Measurements from ENCODE around the gene CLCN1. TPM values are rescaled to one million over a fixed set of nuclear protein-coding genes. Genes with fewer than 3 reads are reported as not detected.

Gene CLCN1
- total RNA-seq, 1 experiment from 2014 or later = not detected

GRCh38 chr7:143331179-143331801 is 15.4 kb downstream of the CLCN1 start:
- DNase-seq (ENCODE audit: low read depth) = peak; percentile 90

DNA sequence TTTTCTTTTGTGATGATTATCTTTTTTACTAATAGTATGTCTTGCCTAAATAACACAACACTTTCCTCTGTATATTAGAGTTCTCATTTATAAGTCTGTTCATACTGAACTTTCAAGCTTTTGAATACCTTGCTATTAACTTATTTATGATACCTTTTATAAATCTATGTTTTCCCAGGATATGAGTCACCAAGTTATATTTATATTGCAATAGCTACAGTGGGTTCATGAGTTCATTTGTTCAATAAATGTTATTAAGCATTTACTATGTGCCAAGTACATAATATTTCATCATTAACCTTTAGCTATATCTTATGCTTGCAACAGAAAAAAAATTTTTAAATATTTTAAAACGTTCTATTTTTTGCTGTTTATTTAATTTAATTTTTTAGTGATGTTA is 18.3 kb downstream of the CLCN1 start:
- no peak for DNase-seq (ENCODE audit: low read depth)

DNA sequence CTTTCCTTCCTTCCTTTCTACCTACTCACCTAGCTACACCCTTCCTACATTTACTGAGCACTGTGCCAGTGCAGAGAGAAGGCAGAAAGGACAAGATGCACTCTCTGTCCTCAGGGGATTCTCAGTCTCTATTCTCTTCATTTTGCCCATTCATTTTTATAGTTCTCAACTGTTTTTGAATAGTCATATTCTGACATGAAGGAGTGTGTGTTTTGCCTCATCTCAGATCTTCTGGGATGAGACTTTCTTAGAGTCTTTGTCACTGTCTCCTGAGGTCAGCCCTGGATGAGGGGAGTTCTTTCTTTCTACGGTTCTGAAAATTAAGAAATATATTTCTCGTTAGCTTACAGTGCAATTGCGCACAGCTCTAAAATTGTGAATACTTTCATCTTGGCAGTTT is 21.3 kb downstream of the CLCN1 start:
- DNase-seq (ENCODE audit: low read depth) = no peak

GRCh38 chr7:143341842-143342241 is 25.9 kb downstream of the CLCN1 start:
- no peak for DNase-seq (ENCODE audit: low read depth)

DNA sequence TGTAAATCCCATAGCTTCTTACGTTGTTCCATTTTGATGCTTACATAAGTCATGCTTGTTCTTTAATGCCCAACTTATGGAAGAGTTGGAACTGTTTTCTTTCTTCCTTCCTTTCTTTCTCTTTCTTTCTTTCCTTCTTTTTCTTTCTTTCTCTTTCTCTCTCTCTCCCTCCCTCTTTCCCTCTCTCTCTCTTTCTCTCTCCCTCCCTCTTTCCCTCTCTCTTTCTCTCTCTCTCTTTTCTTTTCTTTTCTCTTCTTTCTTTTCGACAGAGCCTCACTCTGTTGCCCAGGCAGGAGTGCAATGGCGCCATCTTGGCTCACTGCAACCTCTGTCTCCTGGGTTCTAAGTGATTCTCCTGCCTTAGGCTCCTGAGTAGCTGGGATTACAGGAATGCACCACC is 27.7 kb downstream of the CLCN1 start:
- no peak for DNase-seq (ENCODE audit: low read depth)

DNA sequence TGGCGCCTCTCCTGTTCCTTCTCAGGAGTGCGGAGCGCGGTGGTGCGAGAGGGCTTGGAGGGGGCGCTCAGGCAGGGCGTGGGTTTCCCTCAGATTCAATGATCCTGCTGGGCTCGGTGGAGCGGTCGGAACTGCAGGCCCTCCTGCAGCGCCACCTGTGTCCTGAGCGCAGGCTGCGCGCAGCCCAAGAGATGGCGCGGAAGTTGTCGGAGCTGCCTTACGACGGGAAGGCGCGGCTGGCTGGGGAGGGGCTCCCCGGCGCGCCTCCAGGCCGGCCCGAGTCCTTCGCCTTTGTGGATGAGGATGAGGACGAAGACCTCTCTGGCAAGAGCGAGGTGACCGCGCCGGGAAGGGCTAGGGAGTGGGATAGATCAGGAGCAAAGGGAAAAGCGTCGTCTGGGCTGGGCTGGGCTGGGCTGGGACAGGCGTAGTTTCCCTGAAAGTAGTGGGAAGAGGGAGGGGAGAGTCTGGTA is 29.6 kb downstream of the CLCN1 start:
- no peak for DNase-seq (ENCODE audit: low read depth)

DNA sequence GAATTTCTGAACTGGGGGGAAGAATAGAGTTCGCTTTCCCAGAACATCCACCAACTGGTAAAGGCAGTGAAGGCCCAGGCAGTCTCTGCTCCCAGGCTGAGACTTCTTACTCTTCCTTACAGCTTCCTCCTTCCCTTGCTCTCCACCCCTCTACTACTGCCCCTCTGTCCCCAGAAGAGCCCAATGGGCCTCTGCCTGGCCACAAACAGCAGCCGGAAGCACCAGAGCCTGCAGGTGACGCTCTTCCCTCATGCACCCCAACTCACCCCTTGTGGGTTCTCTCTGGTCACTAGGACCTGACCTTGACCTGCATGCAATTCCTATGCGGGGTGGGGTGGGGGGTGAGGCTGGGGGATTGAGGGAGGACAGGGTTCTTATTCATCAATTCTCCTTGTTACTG is 30.1 kb downstream of the CLCN1 start:
- DNase-seq (ENCODE audit: low read depth) = no peak

DNA sequence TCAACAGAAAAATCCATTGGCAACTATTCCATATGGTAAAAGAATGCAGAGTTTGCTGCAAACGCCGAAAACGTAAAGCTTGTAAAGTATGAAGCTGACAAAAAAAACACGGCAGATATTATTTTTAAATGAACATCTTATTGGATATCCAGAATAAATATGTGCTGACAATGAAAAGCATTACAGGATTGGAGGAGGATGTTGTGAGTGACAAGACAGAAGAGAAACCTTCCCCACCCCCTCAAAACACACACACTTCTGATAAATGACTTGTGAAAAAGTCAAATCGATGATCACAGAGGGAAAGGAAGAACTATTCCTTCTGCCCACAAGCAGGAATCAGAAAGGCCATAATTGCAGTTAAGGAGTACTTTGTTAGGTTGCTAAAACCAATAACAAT is 32.0 kb downstream of the CLCN1 start:
- no peak for DNase-seq (ENCODE audit: low read depth)

DNA sequence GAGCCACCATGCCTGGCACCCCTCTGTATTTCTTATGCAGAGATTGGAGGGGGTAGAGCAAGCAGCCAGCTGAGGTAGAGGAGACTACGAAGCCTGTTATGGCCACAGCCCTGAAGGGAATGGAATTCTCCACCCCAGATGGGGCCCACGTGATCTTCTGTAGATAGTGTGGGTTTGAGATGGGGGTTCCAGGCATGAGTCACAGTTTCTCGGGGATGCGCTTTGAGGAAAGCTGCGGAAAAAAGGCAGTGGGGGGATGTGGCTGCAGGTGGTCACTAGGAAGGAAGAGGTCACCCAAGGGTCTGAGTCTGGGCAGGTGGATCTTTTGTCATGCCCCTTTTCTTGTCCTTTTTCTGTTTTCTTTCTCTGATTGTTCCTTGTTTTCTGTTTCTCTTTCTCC is 35.1 kb downstream of the CLCN1 start:
- no peak for DNase-seq (ENCODE audit: low read depth)

- no peak for DNase-seq (ENCODE audit: low read depth)
Measured at GRCh38 chr7:143351574-143351973, 35.7 kb downstream of the CLCN1 start.

- no peak for DNase-seq (ENCODE audit: low read depth)
Measured at GRCh38 chr7:143352531-143353002, 36.7 kb downstream of the CLCN1 start.

DNA sequence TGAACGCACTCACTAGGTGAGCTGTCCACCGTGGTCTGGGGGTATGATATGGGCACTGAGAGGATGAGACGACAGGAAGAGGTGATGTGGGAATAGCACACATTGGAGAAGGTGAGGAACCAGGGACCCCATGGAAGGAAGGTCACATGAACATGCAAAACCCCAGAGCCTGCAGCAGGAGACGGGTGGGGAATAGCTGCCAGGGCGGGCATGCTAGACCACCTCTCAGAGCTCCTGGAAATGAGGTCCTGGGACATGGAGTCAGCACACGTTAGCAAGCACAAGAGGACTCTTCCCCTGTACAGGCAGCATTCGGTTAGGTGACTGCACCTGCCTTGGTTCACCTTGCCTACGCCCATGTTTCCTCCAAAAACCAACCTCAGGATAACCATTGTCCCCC is 38.5 kb downstream of the CLCN1 start:
- DNase-seq (ENCODE audit: low read depth) = no peak

GRCh38 chr7:143354965-143355364 is 39.1 kb downstream of the CLCN1 start:
- DNase-seq (ENCODE audit: low read depth) = no peak

- no peak for DNase-seq (ENCODE audit: low read depth)
Measured at GRCh38 chr7:143355450-143356385, 39.8 kb downstream of the CLCN1 start.

- no peak for DNase-seq (ENCODE audit: low read depth)
Measured at GRCh38 chr7:143356414-143357050, 40.6 kb downstream of the CLCN1 start.

DNA sequence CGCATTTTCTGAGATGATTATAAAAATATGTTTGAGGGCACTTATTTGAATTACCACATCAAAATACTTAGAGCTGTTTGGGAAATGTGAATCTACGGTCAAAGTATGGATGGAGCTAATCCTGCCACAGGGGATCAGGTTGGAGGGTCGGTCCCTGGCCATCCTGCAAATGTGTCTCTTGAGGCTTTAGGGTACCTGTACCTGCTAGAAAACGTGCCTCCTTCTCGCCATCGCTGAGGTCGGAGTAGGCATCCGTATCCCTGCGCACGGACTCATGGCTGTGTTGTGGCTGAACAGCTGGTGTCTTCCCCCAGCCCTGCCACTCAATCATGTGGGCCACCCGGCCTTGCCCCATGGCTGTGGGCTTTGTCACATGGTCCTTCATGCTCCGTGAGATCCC is 42.7 kb downstream of the CLCN1 start:
- no peak for DNase-seq (ENCODE audit: low read depth)

DNA sequence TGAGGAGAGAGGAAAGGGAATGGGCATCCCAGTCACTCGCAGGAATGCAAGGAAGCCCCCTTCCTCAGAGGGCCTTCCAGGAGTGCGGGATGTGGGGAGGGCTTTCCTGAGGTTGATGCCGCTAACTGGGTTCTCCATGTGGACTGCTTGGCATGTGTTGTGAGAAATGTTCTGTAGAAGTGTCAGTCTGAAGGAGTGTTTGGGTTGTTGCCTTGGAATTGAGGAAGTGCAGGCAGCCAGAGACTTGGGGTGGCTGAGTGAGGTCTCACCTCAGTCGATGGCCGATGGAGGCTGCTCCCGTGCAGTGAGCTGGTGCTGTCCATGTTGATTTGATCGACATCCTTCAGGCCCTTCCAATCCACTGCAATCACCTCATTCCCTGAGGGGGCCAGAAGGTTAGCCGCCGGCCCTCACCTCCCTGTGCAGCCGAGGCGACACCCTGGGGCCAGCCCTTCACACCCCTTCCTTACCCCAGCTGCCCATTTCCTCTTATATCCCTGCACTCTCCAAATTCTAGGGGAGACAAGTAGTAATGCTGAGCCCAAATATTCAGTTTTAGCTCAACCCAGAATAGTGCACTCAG is 44.0 kb downstream of the CLCN1 start:
- no peak for DNase-seq (ENCODE audit: low read depth)

GRCh38 chr7:143360788-143361551 is 45.1 kb downstream of the CLCN1 start:
- DNase-seq (ENCODE audit: low read depth) = no peak

GRCh38 chr7:143361552-143362130 is 45.7 kb downstream of the CLCN1 start:
- DNase-seq (ENCODE audit: low read depth) = no peak

DNA sequence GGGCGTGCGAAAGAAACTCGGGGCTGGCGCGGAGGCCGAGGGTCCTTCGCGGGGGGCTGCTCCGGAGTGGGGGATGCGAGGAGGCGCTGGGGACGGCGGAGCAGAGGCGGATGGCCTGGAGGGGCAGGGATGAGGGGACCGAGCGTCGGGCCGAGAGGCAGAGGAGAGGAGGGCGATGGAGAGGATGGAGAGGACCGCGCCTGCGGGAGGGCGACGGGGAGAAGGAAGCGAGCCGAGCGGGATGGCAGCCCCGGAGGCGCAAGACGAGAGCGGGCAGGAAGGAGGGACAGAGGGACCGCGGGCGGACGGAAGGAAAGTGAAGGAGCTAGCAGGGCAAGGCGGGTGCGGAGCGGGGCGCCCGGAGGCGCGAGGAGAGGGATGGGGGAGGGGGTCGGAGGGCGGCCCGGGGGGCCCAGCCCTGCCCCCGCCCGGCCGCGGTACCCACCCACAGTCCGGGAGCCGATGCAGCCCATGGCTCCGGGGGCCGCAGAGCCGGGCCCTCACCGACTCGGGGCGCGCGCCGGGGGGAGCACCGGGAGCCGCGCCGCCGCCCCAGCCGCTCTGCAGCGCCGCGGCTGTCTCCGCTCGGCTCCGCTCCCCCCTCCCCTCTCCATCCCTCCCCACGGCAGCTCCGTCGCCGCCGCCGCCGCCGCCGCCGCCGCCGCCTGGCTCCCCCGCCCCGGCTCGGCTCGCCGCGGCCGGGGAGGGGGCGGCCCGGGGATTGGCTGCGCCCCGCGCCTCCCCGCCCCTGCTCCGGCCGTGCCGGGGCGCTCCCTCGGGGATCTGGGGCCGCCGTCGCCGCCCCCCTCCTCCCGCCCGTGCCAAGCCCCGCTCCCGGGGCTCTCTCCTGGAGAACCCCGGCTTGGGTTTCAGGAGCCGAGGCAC is 46.5 kb downstream of the CLCN1 start, which contains the start of gene FAM131B:
FAM131B (minus strand) TSS at position 583 of the 885 bp plus-strand sequence; CDS start at position 473, 110 bp downstream.
- DNase-seq (ENCODE audit: low read depth) = no peak

Data from LHCN-M2 (cell line).